HEK293 (cell line): ENCODE data around the gene MED13L.
A peak's percentile ranks its signal among the peaks of the same experiment; 100 is the strongest.

Source experiments
- CTCF ChIA-PET: fragments of 350-600 bp; formaldehyde crosslinking; extraction: SDS; loops from one replicate; lab custom pipeline; 2021; ENCODE audit warnings: antibody characterized with exemption; lab: Yijun Ruan, JAX
- POLR2A ChIA-PET: fragments of 300-600 bp; formaldehyde crosslinking; extraction: SDS; loops from one replicate; lab custom pipeline; 2020; ENCODE audit warnings: antibody characterized with exemption, inconsistent platforms; lab: Yijun Ruan, JAX
- H3K27ac ChIP-seq: fragments of 200-500 bp; sonication (Bioruptor generic); 2 replicates; pipeline ENCODE4 v1.5.1; 2014; ENCODE audit warnings: low read depth, low read length, control low read depth, inconsistent platforms; ENCODE audit errors: extremely low read depth
- H3K36me3 ChIP-seq, 2 experiments: fragments of 200-500 bp in 1 of 2; sonication (Bioruptor generic) in 1 of 2; 1 replicate in 1 of 2; 2 replicates in 1 of 2; pipeline ENCODE4 v1.5.1; 2014 to 2017; ENCODE audit warnings: inconsistent platforms in 2 of 2, low read length in 2 of 2; ENCODE audit not compliant: control insufficient read depth in 2 of 2, insufficient read depth in 1 of 2
- H3K4me1 ChIP-seq: fragments of 200-500 bp; sonication (Bioruptor generic); 2 replicates; pipeline ENCODE4 v1.5.1; 2014; ENCODE audit warnings: mild to moderate bottlenecking, low read length, inconsistent platforms; ENCODE audit not compliant: control insufficient read depth, insufficient read depth
- H3K4me3 ChIP-seq: 2 replicates; pipeline ENCODE4 v1.5.1; 2011; ENCODE audit warnings: low read depth, mild to moderate bottlenecking, control low read depth, low read length, moderate library complexity
- H3K9me3 ChIP-seq: fragments of 200-500 bp; sonication (Bioruptor generic); 2 replicates; pipeline ENCODE4 v1.5.1; 2014; ENCODE audit warnings: low read depth, low read length, inconsistent platforms; ENCODE audit not compliant: control insufficient read depth, insufficient read depth
- FEZF1 ChIP-seq: fragments of 450-650 bp; formaldehyde crosslinking; IDR thresholded peaks from 2 replicates; pipeline ENCODE4 v1.5.1; 2016; ENCODE audit warnings: missing biosample characterization, missing genetic modification characterization
- GFI1B ChIP-seq: fragments of 450-650 bp; formaldehyde crosslinking; IDR thresholded peaks from 2 replicates; pipeline ENCODE4 v1.5.1; 2016; ENCODE audit warnings: missing biosample characterization, missing genetic modification characterization
- KLF17 ChIP-seq: fragments of 450-650 bp; formaldehyde crosslinking; IDR thresholded peaks from 2 replicates; pipeline ENCODE4 v1.5.1; 2016; ENCODE audit warnings: missing biosample characterization, missing genetic modification characterization
- PRDM6 ChIP-seq: fragments of 450-650 bp; formaldehyde crosslinking; IDR thresholded peaks from 2 replicates; pipeline ENCODE4 v1.5.1; 2017; ENCODE audit warnings: missing biosample characterization, missing genetic modification characterization
- ZBTB44 ChIP-seq: fragments of 450-650 bp; IDR thresholded peaks from 2 replicates; pipeline ENCODE4 v1.5.1; 2018; ENCODE audit warnings: missing biosample characterization, mild to moderate bottlenecking, missing genetic modification characterization
- ZEB2 ChIP-seq: fragments of 450-650 bp; formaldehyde crosslinking; IDR thresholded peaks from 2 replicates; pipeline ENCODE4 v1.5.1; 2016; ENCODE audit warnings: missing biosample characterization, missing genetic modification characterization
- ZNF10 ChIP-seq: fragments of 450-650 bp; formaldehyde crosslinking; IDR thresholded peaks from 2 replicates; pipeline ENCODE4 v1.5.1; 2017; ENCODE audit warnings: missing biosample characterization, missing genetic modification characterization
- ZNF335 ChIP-seq: fragments of 450-650 bp; formaldehyde crosslinking; conservative IDR thresholded peaks from 2 replicates; pipeline ENCODE4 v1.5.1; 2016; ENCODE audit warnings: missing biosample characterization, missing genetic modification characterization
- ZNF473 ChIP-seq: fragments of 450-650 bp; formaldehyde crosslinking; IDR thresholded peaks from 2 replicates; pipeline ENCODE4 v1.5.1; 2017; ENCODE audit warnings: missing biosample characterization, missing genetic modification characterization
- ZNF48 ChIP-seq: fragments of 450-650 bp; formaldehyde crosslinking; IDR thresholded peaks from 2 replicates; pipeline ENCODE4 v1.5.1; 2016; ENCODE audit warnings: missing biosample characterization, missing genetic modification characterization
- ZNF530 ChIP-seq: fragments of 450-650 bp; formaldehyde crosslinking; IDR thresholded peaks from 2 replicates; pipeline ENCODE4 v1.5.1; 2016; ENCODE audit warnings: low read depth, missing biosample characterization, missing genetic modification characterization
- ZNF544 ChIP-seq: fragments of 450-650 bp; formaldehyde crosslinking; IDR thresholded peaks from 2 replicates; pipeline ENCODE4 v1.5.0; 2017; ENCODE audit warnings: missing biosample characterization, missing genetic modification characterization
- ZNF600 ChIP-seq: fragments of 450-650 bp; formaldehyde crosslinking; IDR thresholded peaks from 2 replicates; pipeline ENCODE4 v1.5.1; 2016; ENCODE audit warnings: missing biosample characterization, missing genetic modification characterization
- ZNF610 ChIP-seq: fragments of 450-650 bp; formaldehyde crosslinking; IDR thresholded peaks from 2 replicates; pipeline ENCODE4 v1.5.1; 2016; ENCODE audit warnings: missing biosample characterization, missing genetic modification characterization, borderline replicate concordance
- ZSCAN18 ChIP-seq: fragments of 450-650 bp; formaldehyde crosslinking; IDR thresholded peaks from 2 replicates; pipeline ENCODE4 v1.5.1; 2016; ENCODE audit warnings: missing biosample characterization, missing genetic modification characterization

MED13L gene

GRCh38 chr12:116200812-116201211 lies 76.7 kb downstream of the MED13L start:
- no peaks in the 10 kb centered on the region for H3K36me3 ChIP-seq
- POLR2A ChIA-PET: no interaction called here
- CTCF ChIA-PET: no interaction called here
- no peak overlapping the region for H3K4me3 ChIP-seq
- TF ChIP-seq ZEB2 (tag by site-specific recombination) (no peak), ZNF610 (tag by site-specific recombination) (no peak), KLF17 (tag by site-specific recombination) (no peak), ZNF473 (tag by site-specific recombination) (no peak), ZNF48 (tag by site-specific recombination) (no peak), ZBTB44 (tag by site-specific recombination) (no peak), ZNF10 (tag by site-specific recombination) (no peak), ZSCAN18 (tag by site-specific recombination) (no peak), FEZF1 (tag by site-specific recombination) (no peak), ZNF530 (no peak)
- peaks cover 13% of the 10 kb centered on the region for H3K4me1 ChIP-seq
- no peak overlapping the region for H3K27ac ChIP-seq
- H3K9me3 ChIP-seq: no peaks in the 10 kb centered on the region

- ChIA-PET CTCF (interaction anchor here (0.7 kb wide), 1 partner anchor 59 kb away, joined by 3 read pairs; no protein-coding TSS in a partner anchor), POLR2A (no interaction called here)
- Histone ChIP-seq H3K4me1 (peaks cover 15% of the 10 kb centered on the region), H3K27ac (no peak overlapping the region), H3K36me3 (no peaks in the 10 kb centered on the region), H3K4me3 (no peak overlapping the region), H3K9me3 (no peaks in the 10 kb centered on the region)
- TF ChIP-seq PRDM6 (tag by site-specific recombination): peak; percentile 82
- TF ChIP-seq ZNF544: no peak
- TF ChIP-seq GFI1B: peak; percentile 89; the same call in 1 of the 2 replicates
Measured at GRCh38 chr12:116199160-116199706, 78.3 kb downstream of the MED13L start.

- Histone ChIP-seq H3K4me3 (no peak overlapping the region), H3K9me3 (no peaks in the 10 kb centered on the region), H3K27ac (no peak overlapping the region), H3K36me3 (no peaks in the 10 kb centered on the region), H3K4me1 (peaks cover 10% of the 10 kb centered on the region; the same call in 1 of the 2 replicates)
- CTCF ChIA-PET: interaction anchor here (0.7 kb wide), 1 partner anchor 131 kb away, joined by 3 read pairs; no protein-coding TSS in a partner anchor
- POLR2A ChIA-PET: no interaction called here
- TF ChIP-seq ZNF600 (tag by site-specific recombination) (0 out of 2 replicates have a peak, but pooled peaks have one; percentile 15), GFI1B (0 out of 2 replicates have a peak, but pooled peaks have one; percentile 14), ZNF335 (no peak)
Measured at GRCh38 chr12:116196752-116197718, 80.5 kb downstream of the MED13L start.
